Aorta (tissue), 5 donors: ENCODE results near the gene PROX1. TPM values are rescaled to one million over a fixed set of nuclear protein-coding genes. Genes with fewer than 3 reads are reported as not detected.

ENCODE experiments used
- ATAC-seq: fragments of 200-7000 bp; cut with Tn5 transposase; one replicate; pipeline ENCODE4 v1.9.1; 2022; ENCODE audit warnings: moderate library complexity; ENCODE audit not compliant: low FRiP score
- DNase-seq, 2 donors: peaks; one replicate each; pipeline ENCODE4 v3.0.0-alpha.2; 2020
- H3K27ac ChIP-seq, 2 donors: one replicate each; pipeline ENCODE4 v1.5.1; 2013; ENCODE audit warnings: low read length in 2 of 2, mild to moderate bottlenecking in 2 of 2, moderate library complexity in 2 of 2, control low read depth in 1 of 2, inconsistent platforms in 1 of 2, low read depth in 1 of 2
- H3K27me3 ChIP-seq, 2 donors: one replicate each; pipeline ENCODE4 v1.6.1; 2013; ENCODE audit warnings: control low read depth in 1 of 2, low read length in 1 of 2, mild to moderate bottlenecking in 1 of 2, moderate library complexity in 1 of 2; ENCODE audit not compliant: insufficient read depth in 2 of 2, control insufficient read depth in 1 of 2
- H3K36me3 ChIP-seq, 2 donors: one replicate each; pipeline ENCODE4 v1.6.1; 2013; ENCODE audit warnings: control low read depth in 1 of 2, low read length in 1 of 2, mild to moderate bottlenecking in 1 of 2; ENCODE audit not compliant: insufficient read depth in 2 of 2, control insufficient read depth in 1 of 2
- H3K4me1 ChIP-seq, 2 donors: one replicate each; pipeline ENCODE4 v1.6.1; 2013; ENCODE audit warnings: low read length in 2 of 2, control low read depth in 1 of 2, mild to moderate bottlenecking in 1 of 2, moderate library complexity in 1 of 2; ENCODE audit not compliant: insufficient read depth in 2 of 2, control insufficient read depth in 1 of 2
- H3K4me3 ChIP-seq, 2 donors: one replicate each; pipeline ENCODE4 v1.5.1; 2013; ENCODE audit warnings: low read length in 2 of 2, control low read depth in 1 of 2, mild to moderate bottlenecking in 1 of 2
- H3K9me3 ChIP-seq: one replicate; pipeline ENCODE4 v1.6.1; 2013; ENCODE audit warnings: mild to moderate bottlenecking, low read length; ENCODE audit not compliant: control insufficient read depth
- WGBS, 2 donors: extraction: QIAGEN DNeasy Blood & Tissue Kit; methylation state at CpG; one replicate each; pipeline ENCODE4 v1.1.7; 2013; 5-methylcytosine and 5-hydroxymethylcytosine counted together
- intact Hi-C, 2 donors: fragments of 100-400 bp; cut with DNase I; formaldehyde crosslinking; loops; one replicate each; pipeline versions ENCODE4 v1.14.2 to v1.15.0; 2022
- polyA plus RNA-seq, 2 donors: library from polyadenylated mRNA; stranded (reverse); fragments of 200-250 nt; gene quantifications; one replicate each; pipeline ENCODE4 v1.2.3, GENCODE V29; 2013
- total RNA-seq, 2 donors: library from RNA; stranded (reverse); fragmentation: NEBNext Ultra II Directional; extraction: Animal tissue kit (Norgen Biotek cat#: 25700); gene quantifications; one replicate each; pipeline ENCODE4 v1.2.1, GENCODE V29; 2021
- donor health status: healthy with polysubstance abuse.
- donor health status: Bipolar disorder and iron deficiency.
- donor health status: DM: no; HTN: no; CAD: no.
- donor health status: DM: no; HTN: no; CAD: no.
- donor health status: DM: yes; HTN: yes; CAD: no.

The PROX1 gene
- total and polyA plus RNA-seq, 4 donors: 1.5 to 2.6 (median 2.5) TPM; not detected in 1

- Histone ChIP-seq H3K4me1 (no peaks in the 10 kb centered on the region), H3K9me3 (peaks cover 1% of the 10 kb centered on the region), H3K36me3 (no peaks in the 10 kb centered on the region), H3K4me3 (no peak overlapping the region), H3K27me3 (no peaks in the 10 kb centered on the region), H3K27ac (no peak overlapping the region)
- intact Hi-C loops: no loop called here
- WGBS, 2 donors: 66 to 72% methylated on average over 8 of the region's 8 CpGs
- no peak for ATAC-seq
- no peak for DNase-seq
These were observed 31.4 kb upstream of the PROX1 start for GRCh38 chr1:213956295-213956770.

GRCh38 chr1:213958346-213958745 lies 29.4 kb upstream of the PROX1 start:
- peaks cover 1% of the 10 kb centered on the region for H3K9me3 ChIP-seq

GRCh38 chr1:213960963-213961362 lies 26.8 kb upstream of the PROX1 start:
- Histone ChIP-seq H3K36me3 (no peaks in the 10 kb centered on the region), H3K4me3 (no peak overlapping the region), H3K27me3 (no peaks in the 10 kb centered on the region), H3K27ac (no peak overlapping the region), H3K4me1 (no peaks in the 10 kb centered on the region), H3K9me3 (peaks cover 1% of the 10 kb centered on the region)
- 90 to 92% methylated on average over 2 of the region's 2 CpGs for WGBS, 2 donors
- intact Hi-C loops: no loop called here
- ATAC-seq (no peak), DNase-seq (no peak)

More at GRCh38 chr1:213958346-213958745, 29.4 kb upstream of the PROX1 start:
- Histone ChIP-seq H3K27ac (no peak overlapping the region), H3K4me3 (no peak overlapping the region), H3K27me3 (no peaks in the 10 kb centered on the region), H3K4me1 (no peaks in the 10 kb centered on the region), H3K36me3 (no peaks in the 10 kb centered on the region)
- DNase-seq (no peak), ATAC-seq (no peak)
- intact Hi-C loops: no loop called here
- 87 to 98% methylated on average over 2 of the region's 2 CpGs for WGBS, 2 donors

GRCh38 chr1:213962508-213962907 lies 25.3 kb upstream of the PROX1 start:
- 86 to 96% methylated on average over 1 of the region's 1 CpG for WGBS, 2 donors

GRCh38 chr1:213966122-213966521 lies 21.7 kb upstream of the PROX1 start:
- peaks cover 0 to 2% of the 10 kb centered on the region in 2 donors for H3K27me3 ChIP-seq
- intact Hi-C loops: no loop called here
- 54 to 62% methylated on average over 5 of the region's 5 CpGs for WGBS, 2 donors
- ATAC-seq (no peak), DNase-seq (no peak)
- H3K27ac ChIP-seq: no peak overlapping the region
- no peaks in the 10 kb centered on the region for H3K36me3 ChIP-seq
- H3K4me1 ChIP-seq: no peaks in the 10 kb centered on the region
- H3K9me3 ChIP-seq: no peaks in the 10 kb centered on the region
- no peak overlapping the region for H3K4me3 ChIP-seq

More at GRCh38 chr1:213962508-213962907, 25.3 kb upstream of the PROX1 start:
- intact Hi-C loops: no loop called here
- H3K9me3 ChIP-seq: peaks cover 1% of the 10 kb centered on the region
- peaks cover 0 to 2% of the 10 kb centered on the region in 2 donors for H3K27me3 ChIP-seq
- ATAC-seq: no peak
- no peak overlapping the region for H3K4me3 ChIP-seq
- no peaks in the 10 kb centered on the region for H3K4me1 ChIP-seq
- no peak overlapping the region for H3K27ac ChIP-seq
- no peaks in the 10 kb centered on the region for H3K36me3 ChIP-seq
- no peak for DNase-seq

GRCh38 chr1:213968146-213968825 lies 19.5 kb upstream of the PROX1 start:
- Histone ChIP-seq H3K36me3 (no peaks in the 10 kb centered on the region), H3K4me3 (no peak overlapping the region), H3K27ac (no peak overlapping the region), H3K9me3 (no peaks in the 10 kb centered on the region), H3K27me3 (peaks cover 0 to 2% of the 10 kb centered on the region in 2 donors), H3K4me1 (no peaks in the 10 kb centered on the region)
- WGBS, 2 donors: 65 to 70% methylated on average over 4 of the region's 4 CpGs
- DNase-seq: no peak
- intact Hi-C loops: no loop called here
- no peak for ATAC-seq

GRCh38 chr1:213969958-213970555 lies 17.7 kb upstream of the PROX1 start:
- no peak for ATAC-seq
- WGBS, 2 donors: 15 to 26% methylated on average over 2 of the region's 2 CpGs
- no peaks in the 10 kb centered on the region for H3K9me3 ChIP-seq

GRCh38 chr1:213972141-213972540 lies 15.6 kb upstream of the PROX1 start:
- H3K27me3 ChIP-seq: no peaks in the 10 kb centered on the region
- 76 to 77% methylated on average over 2 of the region's 2 CpGs for WGBS, 2 donors
- intact Hi-C loops: no loop called here
- DNase-seq (no peak), ATAC-seq (no peak)
- H3K9me3 ChIP-seq: no peaks in the 10 kb centered on the region
- no peaks in the 10 kb centered on the region for H3K36me3 ChIP-seq
- no peaks in the 10 kb centered on the region for H3K4me1 ChIP-seq
- no peak overlapping the region for H3K4me3 ChIP-seq
- H3K27ac ChIP-seq: no peak overlapping the region

More at GRCh38 chr1:213969958-213970555, 17.7 kb upstream of the PROX1 start:
- Histone ChIP-seq H3K36me3 (no peaks in the 10 kb centered on the region), H3K27me3 (peaks cover 0 to 2% of the 10 kb centered on the region in 2 donors), H3K4me3 (no peak overlapping the region), H3K27ac (no peak overlapping the region), H3K4me1 (no peaks in the 10 kb centered on the region)
- DNase-seq: no peak
- intact Hi-C loops: no loop called here

- no peak overlapping the region for H3K27ac ChIP-seq
- intact Hi-C loops: no loop called here
- DNase-seq (no peak), ATAC-seq (no peak)
- H3K4me1 ChIP-seq: no peaks in the 10 kb centered on the region
- no peak overlapping the region for H3K4me3 ChIP-seq
- H3K27me3 ChIP-seq: no peaks in the 10 kb centered on the region
- 76 to 88% methylated on average over 1 of the region's 1 CpG for WGBS, 2 donors
- no peaks in the 10 kb centered on the region for H3K9me3 ChIP-seq
- no peaks in the 10 kb centered on the region for H3K36me3 ChIP-seq
These were observed 14.6 kb upstream of the PROX1 start for GRCh38 chr1:213973129-213973528.
